ENCODE data around the gene TTC21B. TPM values are rescaled to one million over a fixed set of nuclear protein-coding genes. Genes with fewer than 3 reads are reported as not detected.

The TTC21B gene
- total RNA-seq, 2 experiments from 2014 or later: 22.6 TPM

DNA sequence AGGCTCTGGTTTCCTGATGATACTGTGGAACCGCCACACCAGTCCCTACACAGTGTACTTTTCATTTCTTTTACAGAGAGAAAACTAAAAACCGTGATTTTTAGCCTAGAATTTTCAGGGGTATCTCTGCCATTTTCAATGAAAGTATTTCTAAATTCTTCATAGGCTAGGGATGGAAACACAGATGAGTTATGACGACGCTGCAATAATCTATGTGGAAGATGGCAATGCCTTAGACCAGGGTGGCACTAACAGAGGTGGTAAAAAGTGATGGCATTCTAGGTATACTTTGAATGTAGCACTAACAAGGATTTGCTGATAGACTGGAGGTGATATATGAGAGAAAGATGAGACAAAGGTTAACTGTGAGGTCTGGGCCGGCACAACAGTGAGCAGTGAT lies 56.5 kb downstream of the TTC21B start:
- Mint-ChIP-seq H3K4me1 (ENCODE audit: low read depth) (peaks cover 2% of the 10 kb centered on the region), H3K9me3 (no peaks in the 10 kb centered on the region), H3K4me3 (no peak overlapping the region), H3K36me3 (ENCODE audit: low read depth) (peaks cover 44% of the 10 kb centered on the region), H3K27ac (no peak overlapping the region), H3K27me3 (ENCODE audit: low read depth) (no peaks in the 10 kb centered on the region)
- DNase-seq: no peak
- intact Hi-C loops (cut with micrococcal nuclease): no loop called here
- CTCF ChIA-PET: no interaction called here

GRCh38 chr2:165895974-165896373 lies 57.6 kb downstream of the TTC21B start:
- no peak for DNase-seq
- no peak overlapping the region for H3K4me3 Mint-ChIP-seq
- peaks cover 2% of the 10 kb centered on the region for H3K4me1 Mint-ChIP-seq (ENCODE audit: low read depth)
- no peak overlapping the region for H3K27ac Mint-ChIP-seq
- no peaks in the 10 kb centered on the region for H3K27me3 Mint-ChIP-seq (ENCODE audit: low read depth)
- CTCF ChIA-PET: no interaction called here
- H3K9me3 Mint-ChIP-seq: no peaks in the 10 kb centered on the region
- intact Hi-C loops (cut with micrococcal nuclease): no loop called here
- peaks cover 41% of the 10 kb centered on the region for H3K36me3 Mint-ChIP-seq (ENCODE audit: low read depth)

- no peaks in the 10 kb centered on the region for H3K27me3 Mint-ChIP-seq (ENCODE audit: low read depth)
- no peak overlapping the region for H3K27ac Mint-ChIP-seq
- intact Hi-C loops (cut with micrococcal nuclease): no loop called here
- no peak for DNase-seq
- H3K9me3 Mint-ChIP-seq: no peaks in the 10 kb centered on the region
- H3K4me3 Mint-ChIP-seq: no peak overlapping the region
- peaks cover 40% of the 10 kb centered on the region for H3K36me3 Mint-ChIP-seq (ENCODE audit: low read depth)
- CTCF ChIA-PET: no interaction called here
- peaks cover 2% of the 10 kb centered on the region for H3K4me1 Mint-ChIP-seq (ENCODE audit: low read depth)
Observed at GRCh38 chr2:165893556-165893955, 60.0 kb downstream of the TTC21B start.

GRCh38 chr2:165892526-165892925 lies 61.0 kb downstream of the TTC21B start:
- Mint-ChIP-seq H3K4me3 (no peak overlapping the region), H3K27me3 (ENCODE audit: low read depth) (no peaks in the 10 kb centered on the region), H3K27ac (no peak overlapping the region), H3K36me3 (ENCODE audit: low read depth) (peaks cover 30% of the 10 kb centered on the region), H3K4me1 (ENCODE audit: low read depth) (peaks cover 2% of the 10 kb centered on the region), H3K9me3 (no peaks in the 10 kb centered on the region)
- no peak for DNase-seq
- CTCF ChIA-PET: interaction anchor here (1.2 kb wide), 1 partner anchor 12 kb away, joined by 3 read pairs; no protein-coding TSS in a partner anchor
- intact Hi-C loops (cut with micrococcal nuclease): no loop called here

DNA sequence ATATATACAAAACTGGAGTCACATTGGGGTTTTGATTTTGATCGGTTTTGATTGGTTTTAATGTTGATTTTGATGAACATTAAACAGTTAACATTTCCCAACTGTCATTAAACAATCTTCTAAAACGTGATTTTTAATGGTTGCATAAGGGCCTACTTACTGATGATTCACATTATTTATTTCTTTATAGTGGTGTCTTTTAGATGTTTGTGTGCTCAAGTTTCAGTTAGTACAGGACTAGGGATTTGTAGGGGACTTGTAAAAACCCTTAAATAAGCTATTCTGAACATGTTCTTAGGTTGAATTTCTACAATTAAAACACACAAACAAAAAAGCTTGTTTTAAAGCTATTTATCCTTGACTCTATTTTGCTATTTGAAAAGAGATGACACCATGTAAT lies 61.6 kb downstream of the TTC21B start:
- H3K4me3 Mint-ChIP-seq: no peak overlapping the region
- intact Hi-C loops (cut with micrococcal nuclease): no loop called here
- peaks cover 28% of the 10 kb centered on the region for H3K36me3 Mint-ChIP-seq (ENCODE audit: low read depth)
- CTCF ChIA-PET: interaction anchor here (1.2 kb wide), 1 partner anchor 12 kb away, joined by 3 read pairs; no protein-coding TSS in a partner anchor
- H3K9me3 Mint-ChIP-seq: no peaks in the 10 kb centered on the region
- no peaks in the 10 kb centered on the region for H3K27me3 Mint-ChIP-seq (ENCODE audit: low read depth)
- no peak for DNase-seq
- H3K27ac Mint-ChIP-seq: no peak overlapping the region
- H3K4me1 Mint-ChIP-seq (ENCODE audit: low read depth): peaks cover 2% of the 10 kb centered on the region

DNA sequence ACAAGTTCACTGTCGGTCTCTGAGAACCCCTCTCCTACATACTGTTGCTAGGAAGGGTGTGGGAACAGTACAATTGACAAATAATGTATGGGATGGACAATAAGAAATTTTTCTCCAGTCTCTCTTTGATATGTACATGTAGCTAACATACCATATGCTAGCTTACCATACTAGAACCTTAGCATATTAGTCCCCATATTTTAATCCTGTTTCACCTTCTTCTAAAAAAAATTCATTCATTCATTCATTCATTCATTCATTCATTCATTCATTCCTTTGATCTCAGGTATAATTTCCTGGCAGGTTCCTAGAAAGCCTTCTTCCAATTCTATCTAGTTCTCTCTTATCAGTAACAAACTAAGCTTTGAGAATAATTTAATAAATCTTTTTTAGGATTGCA lies 62.2 kb downstream of the TTC21B start:
- Mint-ChIP-seq H3K4me1 (ENCODE audit: low read depth) (peaks cover 2% of the 10 kb centered on the region), H3K27me3 (ENCODE audit: low read depth) (no peaks in the 10 kb centered on the region), H3K9me3 (no peaks in the 10 kb centered on the region), H3K36me3 (ENCODE audit: low read depth) (peaks cover 26% of the 10 kb centered on the region), H3K27ac (no peak overlapping the region), H3K4me3 (no peak overlapping the region)
- no peak for DNase-seq
- intact Hi-C loops (cut with micrococcal nuclease): no loop called here
- CTCF ChIA-PET: interaction anchor here (1.2 kb wide), 1 partner anchor 13 kb away, joined by 3 read pairs; no protein-coding TSS in a partner anchor

DNA sequence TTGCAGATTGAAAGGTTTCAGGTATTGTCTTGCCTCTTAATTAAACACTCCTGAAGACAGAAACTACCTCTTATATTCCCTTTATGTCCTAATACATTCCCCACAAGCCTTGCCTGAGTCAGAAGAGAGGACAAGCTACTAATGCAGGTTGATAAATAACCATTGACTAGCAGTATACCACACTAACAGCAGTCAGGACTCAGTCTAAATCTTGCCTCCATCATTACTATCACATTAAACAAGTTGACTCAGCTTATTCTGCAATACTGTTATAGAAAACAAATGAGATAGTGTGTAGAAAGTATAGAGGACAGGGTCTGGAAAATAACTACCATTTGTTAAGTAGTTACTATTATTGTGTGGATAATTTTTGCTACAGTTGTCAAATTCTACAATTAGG lies 63.8 kb downstream of the TTC21B start:
- Mint-ChIP-seq H3K36me3 (ENCODE audit: low read depth) (peaks cover 29% of the 10 kb centered on the region), H3K9me3 (no peaks in the 10 kb centered on the region), H3K4me1 (ENCODE audit: low read depth) (no peaks in the 10 kb centered on the region), H3K27ac (no peak overlapping the region), H3K4me3 (no peak overlapping the region), H3K27me3 (ENCODE audit: low read depth) (no peaks in the 10 kb centered on the region)
- CTCF ChIA-PET: interaction anchor here (0.6 to 1.1 kb wide), 2 partner anchors 14 to 55 kb away, joined by 3 read pairs; no protein-coding TSS in a partner anchor
- intact Hi-C loops (cut with micrococcal nuclease): no loop called here
- DNase-seq: no peak

GRCh38 chr2:165889158-165889557 lies 64.4 kb downstream of the TTC21B start:
- DNase-seq: no peak
- Mint-ChIP-seq H3K36me3 (ENCODE audit: low read depth) (peaks cover 28% of the 10 kb centered on the region), H3K4me1 (ENCODE audit: low read depth) (no peaks in the 10 kb centered on the region), H3K4me3 (no peak overlapping the region), H3K27ac (no peak overlapping the region), H3K27me3 (ENCODE audit: low read depth) (no peaks in the 10 kb centered on the region), H3K9me3 (no peaks in the 10 kb centered on the region)
- CTCF ChIA-PET: interaction anchor here (0.6 to 1.3 kb wide), 3 partner anchors 15 to 56 kb away, joined by 3 to 5 read pairs (median 3); no protein-coding TSS in a partner anchor
- intact Hi-C loops (cut with micrococcal nuclease): no loop called here

GRCh38 chr2:165888171-165888570 lies 65.4 kb downstream of the TTC21B start:
- H3K4me1 Mint-ChIP-seq (ENCODE audit: low read depth): no peaks in the 10 kb centered on the region
- H3K36me3 Mint-ChIP-seq (ENCODE audit: low read depth): peaks cover 23% of the 10 kb centered on the region
- CTCF ChIA-PET: interaction anchor here (0.7 to 1.3 kb wide), 4 partner anchors 14 to 1706 kb away, joined by 3 to 5 read pairs (median 3); no protein-coding TSS in a partner anchor
- H3K27ac Mint-ChIP-seq: no peak overlapping the region
- H3K4me3 Mint-ChIP-seq: no peak overlapping the region
- intact Hi-C loops (cut with micrococcal nuclease): no loop called here
- H3K27me3 Mint-ChIP-seq (ENCODE audit: low read depth): no peaks in the 10 kb centered on the region
- no peaks in the 10 kb centered on the region for H3K9me3 Mint-ChIP-seq
- no peak for DNase-seq

DNA sequence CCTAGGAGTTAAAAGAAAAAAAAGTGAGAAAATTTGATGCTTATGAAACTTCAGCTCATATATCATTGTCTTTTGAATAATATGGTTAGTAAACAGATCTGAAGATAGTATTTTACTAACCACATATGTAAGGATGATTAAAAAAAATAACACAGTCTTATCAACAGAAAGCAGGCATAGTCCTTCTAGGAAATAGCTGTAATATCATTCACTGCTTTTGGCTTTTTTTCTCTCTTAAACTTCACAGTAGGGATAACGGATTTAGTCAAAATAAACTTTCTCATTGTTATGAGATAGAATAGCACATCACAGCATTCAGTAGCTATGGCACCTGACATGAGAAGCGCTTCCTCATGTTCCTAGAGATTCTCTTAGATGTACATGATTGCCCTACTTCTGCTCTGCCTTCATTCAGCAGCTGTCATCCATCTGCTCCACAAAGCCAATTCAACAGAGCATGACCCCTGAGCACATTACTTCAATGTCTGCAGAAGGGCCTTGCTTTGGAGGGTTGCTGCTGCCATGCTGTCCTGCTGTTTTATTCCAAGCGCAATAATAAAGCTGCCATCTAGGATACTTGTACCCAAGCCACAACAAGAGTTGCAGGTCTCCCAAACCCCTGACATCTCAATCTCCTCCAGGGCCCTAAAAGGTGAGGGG lies 67.0 kb downstream of the TTC21B start:
- H3K36me3 Mint-ChIP-seq (ENCODE audit: low read depth): peaks cover 21% of the 10 kb centered on the region
- intact Hi-C loops (cut with micrococcal nuclease): no loop called here

DNA sequence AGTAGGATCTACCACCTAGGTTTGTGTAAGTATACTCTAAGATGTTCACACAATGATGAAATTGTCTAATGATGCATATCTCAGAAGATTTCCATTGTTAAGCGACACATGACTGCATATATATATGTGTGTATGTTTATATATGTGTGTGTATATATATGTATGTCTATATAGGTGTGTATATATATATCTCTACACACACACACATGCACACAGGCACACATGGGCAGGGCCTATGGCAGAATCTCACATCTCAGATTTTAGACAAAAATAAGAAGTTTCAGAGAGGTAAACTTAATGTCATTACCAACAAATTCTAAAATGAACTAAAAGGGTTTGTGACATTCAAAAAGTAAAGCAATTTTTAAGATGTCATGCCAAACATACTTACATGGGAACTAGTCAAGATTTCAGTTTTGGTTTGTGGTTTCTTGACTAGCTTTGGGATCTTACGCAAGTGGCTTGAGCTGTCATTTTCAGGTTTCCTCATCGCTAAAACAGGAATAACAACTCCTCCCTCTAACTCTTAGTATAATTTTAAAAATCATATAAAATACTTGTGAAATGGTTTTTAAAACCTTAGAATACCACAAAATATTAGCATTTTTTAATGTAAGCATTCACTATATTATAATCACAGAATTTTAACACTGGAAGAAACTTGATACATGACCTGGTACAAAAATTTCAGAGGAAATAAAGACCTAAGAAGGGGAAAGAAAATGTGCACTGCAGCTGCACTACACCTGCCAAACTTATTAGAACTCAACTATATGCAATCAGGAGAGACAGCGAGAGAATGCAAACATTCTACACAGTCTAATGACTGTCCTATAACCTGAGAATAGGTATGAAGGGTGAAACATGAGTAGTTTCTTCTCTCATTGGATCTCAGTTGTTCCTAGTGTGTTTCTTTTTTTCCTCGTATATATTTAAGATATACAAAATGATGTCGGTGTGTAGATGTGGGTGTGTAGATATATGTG lies 75.7 kb downstream of the TTC21B start:
- intact Hi-C loops (cut with micrococcal nuclease): loop anchor here (2.0 to 5.0 kb wide), 2 partner anchors 235 to 249 kb away; partner anchors contain the start of gene SCN1A
- no peaks in the 10 kb centered on the region for H3K9me3 Mint-ChIP-seq
- CTCF ChIA-PET: interaction anchor here (0.6 to 0.7 kb wide), 2 partner anchors 36 to 196 kb away, joined by 3 read pairs; no protein-coding TSS in a partner anchor
- peaks cover 10% of the 10 kb centered on the region for H3K36me3 Mint-ChIP-seq (ENCODE audit: low read depth)
- H3K27me3 Mint-ChIP-seq (ENCODE audit: low read depth): no peaks in the 10 kb centered on the region
- H3K27ac Mint-ChIP-seq: no peak overlapping the region
- DNase-seq: peak; percentile 47
- H3K4me3 Mint-ChIP-seq: no peak overlapping the region
- H3K4me1 Mint-ChIP-seq (ENCODE audit: low read depth): peaks cover 26% of the 10 kb centered on the region

More for the DNA sequence above, 67.0 kb downstream of the TTC21B start:
- Mint-ChIP-seq H3K27ac (no peak overlapping the region), H3K27me3 (ENCODE audit: low read depth) (no peaks in the 10 kb centered on the region), H3K4me1 (ENCODE audit: low read depth) (no peaks in the 10 kb centered on the region), H3K4me3 (no peak overlapping the region), H3K9me3 (no peaks in the 10 kb centered on the region)
- DNase-seq: no peak
- CTCF ChIA-PET: no interaction called here

GRCh38 chr2:165876712-165877111 lies 76.9 kb downstream of the TTC21B start:
- Mint-ChIP-seq H3K4me1 (ENCODE audit: low read depth) (peaks cover 26% of the 10 kb centered on the region), H3K27ac (peak overlapping the region; percentile 69), H3K4me3 (no peak overlapping the region), H3K9me3 (no peaks in the 10 kb centered on the region), H3K27me3 (ENCODE audit: low read depth) (no peaks in the 10 kb centered on the region), H3K36me3 (ENCODE audit: low read depth) (peaks cover 12% of the 10 kb centered on the region)
- intact Hi-C loops (cut with micrococcal nuclease): loop anchor here (1.0 to 5.0 kb wide), 3 partner anchors 77 to 251 kb away; partner anchors contain the start of genes SCN1A and TTC21B
- CTCF ChIA-PET: no interaction called here
- DNase-seq: no peak

Data from activated naive CD4-positive, alpha-beta T cell treated with anti-CD3 and anti-CD28 coated beads for 36 hours (primary cell).